Omental fat pad (tissue), 4 donors: ENCODE data around the gene ANKRD13C. TPM values are rescaled to one million over a fixed set of nuclear protein-coding genes. Genes with fewer than 3 reads are reported as not detected.

ENCODE experiments used
- ATAC-seq: fragments of 150-250 bp; one replicate; pipeline ENCODE4 v1.9.1; 2016; ENCODE audit warnings: mild to moderate bottlenecking, moderate library complexity; ENCODE audit not compliant: low FRiP score
- DNase-seq: peaks from one replicate; pipeline ENCODE4 v3.0.0-alpha.2; 2019; ENCODE audit warnings: low spot score
- total RNA-seq, 4 donors: library from RNA; depleted of rRNA; stranded (reverse); fragments of >200 nt; gene quantifications; one replicate each; pipeline ENCODE4 v1.1.0, GENCODE V29; 2016
- TF ChIP-seq, protein P1 (sequence below), 3 donors: fragments of 450-650 bp; IDR thresholded peaks; one replicate each; pipeline ENCODE4 v1.5.1; 2016 to 2017; ENCODE audit warnings: antibody characterized with exemption in 3 of 3, mild to moderate bottlenecking in 3 of 3, moderate library complexity in 2 of 3

The ANKRD13C gene
- total RNA-seq, 4 donors from 2014 or later: 19.5 to 29.0 (median 22.5) TPM

GRCh38 chr1:70293186-70293843, 61.2 kb downstream of the ANKRD13C start:
- ATAC-seq (no peak), DNase-seq (no peak)
- TF ChIP-seq, protein P1, sequence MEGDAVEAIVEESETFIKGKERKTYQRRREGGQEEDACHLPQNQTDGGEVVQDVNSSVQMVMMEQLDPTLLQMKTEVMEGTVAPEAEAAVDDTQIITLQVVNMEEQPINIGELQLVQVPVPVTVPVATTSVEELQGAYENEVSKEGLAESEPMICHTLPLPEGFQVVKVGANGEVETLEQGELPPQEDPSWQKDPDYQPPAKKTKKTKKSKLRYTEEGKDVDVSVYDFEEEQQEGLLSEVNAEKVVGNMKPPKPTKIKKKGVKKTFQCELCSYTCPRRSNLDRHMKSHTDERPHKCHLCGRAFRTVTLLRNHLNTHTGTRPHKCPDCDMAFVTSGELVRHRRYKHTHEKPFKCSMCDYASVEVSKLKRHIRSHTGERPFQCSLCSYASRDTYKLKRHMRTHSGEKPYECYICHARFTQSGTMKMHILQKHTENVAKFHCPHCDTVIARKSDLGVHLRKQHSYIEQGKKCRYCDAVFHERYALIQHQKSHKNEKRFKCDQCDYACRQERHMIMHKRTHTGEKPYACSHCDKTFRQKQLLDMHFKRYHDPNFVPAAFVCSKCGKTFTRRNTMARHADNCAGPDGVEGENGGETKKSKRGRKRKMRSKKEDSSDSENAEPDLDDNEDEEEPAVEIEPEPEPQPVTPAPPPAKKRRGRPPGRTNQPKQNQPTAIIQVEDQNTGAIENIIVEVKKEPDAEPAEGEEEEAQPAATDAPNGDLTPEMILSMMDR (IDR thresholded peaks at IDR 0.05): no peak

GRCh38 chr1:70290218-70290617, 64.3 kb downstream of the ANKRD13C start:
- ATAC-seq (no peak), DNase-seq (no peak)
- TF ChIP-seq, protein P1 (IDR thresholded peaks at IDR 0.05): no peak

GRCh38 chr1:70288166-70288565, 66.4 kb downstream of the ANKRD13C start:
- ATAC-seq (no peak), DNase-seq (no peak)
- TF ChIP-seq, protein P1 (IDR thresholded peaks at IDR 0.05): no peak

DNA sequence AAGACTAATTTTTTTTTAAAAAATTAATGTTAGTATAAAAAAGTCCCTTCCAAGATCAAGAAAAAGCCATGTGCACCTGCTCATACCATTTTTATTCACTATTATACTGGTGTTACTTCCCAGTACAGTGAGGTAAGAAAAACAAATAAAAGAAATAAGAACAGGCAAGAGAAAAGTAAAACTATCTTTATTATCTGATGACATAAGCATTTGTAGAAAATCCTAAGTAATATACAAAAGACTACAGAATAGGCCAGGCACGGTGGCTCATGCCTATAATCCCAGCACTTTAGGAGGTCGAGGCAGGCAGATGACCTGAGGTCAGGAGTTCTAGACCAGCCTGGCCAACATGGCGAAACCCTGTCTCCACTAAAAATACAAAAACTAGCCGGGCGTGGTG, 68.1 kb downstream of the ANKRD13C start:
- ATAC-seq (no peak), DNase-seq (no peak)
- TF ChIP-seq, protein P1 (IDR thresholded peaks at IDR 0.05): no peak

DNA sequence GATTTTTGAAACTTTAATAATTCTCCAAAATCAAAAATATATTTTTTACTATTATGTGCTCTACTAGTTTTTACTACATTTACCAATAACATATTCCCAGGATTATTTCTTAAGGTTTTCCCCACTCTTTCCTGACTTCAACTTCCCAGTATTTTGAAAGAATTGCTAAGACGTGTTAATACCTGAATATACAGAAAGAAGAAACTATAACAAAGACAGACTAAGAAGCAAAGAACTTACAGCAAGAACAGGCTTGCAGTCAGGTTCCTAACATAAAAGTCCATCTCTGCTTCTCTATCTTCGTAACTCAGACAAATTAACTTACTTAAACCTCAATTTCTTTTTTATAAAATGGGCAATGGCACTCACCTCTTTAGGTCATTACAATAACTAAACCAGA, 70.2 kb downstream of the ANKRD13C start:
- ATAC-seq: no peak
- DNase-seq: no peak
- TF ChIP-seq, protein P1 (IDR thresholded peaks at IDR 0.05): no peak

- TF ChIP-seq, protein P1 (IDR thresholded peaks at IDR 0.05): no peak
- DNase-seq: no peak
- ATAC-seq: no peak
These were observed 75.8 kb downstream of the ANKRD13C start for GRCh38 chr1:70278710-70279109.

DNA sequence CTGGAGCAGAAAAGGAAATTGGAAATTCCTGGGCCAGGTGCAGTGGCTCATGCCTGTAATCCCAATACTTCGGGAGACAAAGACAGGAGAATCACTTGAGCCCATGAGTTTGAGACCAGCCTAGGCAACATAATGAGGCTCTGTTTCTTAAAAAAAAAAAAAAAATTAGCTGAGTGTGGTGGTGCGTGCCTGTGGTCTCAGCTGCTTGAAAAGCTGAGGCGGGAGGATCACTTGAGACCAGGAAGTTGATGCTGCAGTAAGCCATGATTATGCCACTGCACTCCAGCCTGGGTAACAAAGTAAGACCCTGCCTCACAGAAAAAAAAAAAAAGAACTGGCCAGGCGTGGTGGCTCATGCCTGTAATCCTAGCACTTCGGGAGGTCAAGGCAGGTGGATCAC, 76.6 kb downstream of the ANKRD13C start:
- ATAC-seq (no peak), DNase-seq (no peak)
- TF ChIP-seq, protein P1 (IDR thresholded peaks at IDR 0.05): no peak
